GM19025 (cell line): ENCODE data around the gene ZNF84.

ENCODE experiments used
- ATAC-seq: cut with Tn5 transposase; IDR thresholded peaks from one replicate; pipeline ENCODE4 v1.9.1; 2021; ENCODE audit warnings: mild to moderate bottlenecking, low read depth, moderate library complexity; ENCODE audit not compliant: unreplicated experiment

ZNF84 gene

GRCh38 chr12:133108150-133108549, 70.8 kb downstream of the ZNF84 start:
- ATAC-seq: no peak
